Small intestine (tissue), 7 donors: ENCODE results near the gene INTS1. TPM values are rescaled to one million over a fixed set of nuclear protein-coding genes. Genes with fewer than 3 reads are reported as not detected.

ENCODE experiments used
- DNase-seq, 2 donors: peaks; one replicate each; pipeline versions ENCODE4 v3.0.0 to v3.0.0-alpha.2; 2013
- FAIRE-seq: peaks from 2 replicates; lab custom pipeline; 2012; peaks lifted over from hg19 to GRCh38; lab: Jason Lieb, UNC
- H3K27ac ChIP-seq, 3 donors: one replicate each; pipeline ENCODE4 v1.5.1; 2013; ENCODE audit warnings: low read length in 2 of 3, mild to moderate bottlenecking in 2 of 3, control low read depth in 1 of 3, inconsistent platforms in 1 of 3, low read depth in 1 of 3, moderate library complexity in 1 of 3
- H3K27me3 ChIP-seq, 3 donors: one replicate each; pipeline ENCODE4 v1.6.1; 2013; ENCODE audit warnings: low read length in 3 of 3, inconsistent platforms in 1 of 3; ENCODE audit not compliant: control insufficient read depth in 3 of 3, insufficient read depth in 3 of 3
- H3K36me3 ChIP-seq, 3 donors: one replicate each; pipeline ENCODE4 v1.6.1; 2013; ENCODE audit warnings: low read length in 3 of 3, inconsistent platforms in 1 of 3, low read depth in 1 of 3, mild to moderate bottlenecking in 1 of 3, moderate library complexity in 1 of 3; ENCODE audit not compliant: control insufficient read depth in 3 of 3, insufficient read depth in 2 of 3
- H3K4me1 ChIP-seq, 3 donors: one replicate each; pipeline ENCODE4 v1.6.1; 2013; ENCODE audit warnings: low read length in 2 of 3, inconsistent platforms in 1 of 3, low read depth in 1 of 3, mild to moderate bottlenecking in 1 of 3, moderate library complexity in 1 of 3; ENCODE audit not compliant: control insufficient read depth in 3 of 3, insufficient read depth in 2 of 3
- H3K4me3 ChIP-seq, 3 donors: one replicate each; pipeline ENCODE4 v1.5.1; 2013; ENCODE audit warnings: low read length in 3 of 3, control low read depth in 1 of 3, inconsistent platforms in 1 of 3, low read depth in 1 of 3, mild to moderate bottlenecking in 1 of 3, moderate library complexity in 1 of 3
- H3K9me3 ChIP-seq, 2 donors: one replicate each; pipeline ENCODE4 v1.6.1; 2013; ENCODE audit warnings: low read depth in 1 of 2, low read length in 1 of 2; ENCODE audit not compliant: control insufficient read depth in 2 of 2, insufficient read depth in 1 of 2
- WGBS, 3 donors: extraction: QIAGEN DNeasy Blood & Tissue Kit; methylation state at CpG; one replicate each; pipeline ENCODE4 v1.1.7; 2013; 5-methylcytosine and 5-hydroxymethylcytosine counted together
- polyA plus RNA-seq, 4 donors: library from polyadenylated mRNA; stranded (reverse) in 3 of 4; unstranded in 1 of 4; fragments of 200-250 nt in 3 of 4; fragments of 120-200 nt in 1 of 4; gene quantifications; one replicate each; pipeline versions ENCODE4 v1.2.1 to v1.2.3, GENCODE V29; 2013
- donor health status: healthy with polysubstance abuse.
- donor health status: control.
- donor health status: control.
- donor health status: Bipolar disorder and iron deficiency.
- donor health status: healthy.

The INTS1 gene
- polyA plus RNA-seq, 4 donors = 48.9 to 83.2 (median 68.9) TPM

GRCh38 chr7:1510780-1511154 lies 6.6 kb upstream of the INTS1 start:
- FAIRE-seq = no peak
- no peaks in the 10 kb centered on the region for H3K36me3 ChIP-seq
- no peaks in the 10 kb centered on the region for H3K9me3 ChIP-seq
- H3K4me1 ChIP-seq = peaks cover 0 to 9% (median 0%) of the 10 kb centered on the region in 3 donors
- WGBS, 3 donors = 75 to 86% (median 75%) methylated on average over 16 of the region's 16 CpGs
- H3K27ac ChIP-seq = no peak overlapping the region
- no peak overlapping the region for H3K4me3 ChIP-seq
- DNase-seq = no peak
- H3K27me3 ChIP-seq = no peaks in the 10 kb centered on the region

GRCh38 chr7:1509226-1509625 lies 5.0 kb upstream of the INTS1 start:
- no peak overlapping the region for H3K4me3 ChIP-seq
- FAIRE-seq (no peak), DNase-seq (no peak)
- 86 to 96% (median 89%) methylated on average over 14 of the region's 14 CpGs for WGBS, 3 donors
- H3K9me3 ChIP-seq = no peaks in the 10 kb centered on the region
- H3K27ac ChIP-seq = no peak overlapping the region
- no peaks in the 10 kb centered on the region for H3K36me3 ChIP-seq
- H3K4me1 ChIP-seq = peaks cover 0 to 9% (median 0%) of the 10 kb centered on the region in 3 donors
- no peaks in the 10 kb centered on the region for H3K27me3 ChIP-seq

GRCh38 chr7:1508277-1508758 lies 4.1 kb upstream of the INTS1 start:
- no peak for FAIRE-seq
- no peak overlapping the region for H3K4me3 ChIP-seq
- no peaks in the 10 kb centered on the region for H3K36me3 ChIP-seq
- no peak overlapping the region for H3K27ac ChIP-seq
- no peaks in the 10 kb centered on the region for H3K9me3 ChIP-seq
- WGBS, 3 donors = 45 to 56% (median 54%) methylated on average over 10 of the region's 10 CpGs
- DNase-seq = no peak
- peaks cover 0 to 11% (median under 1%) of the 10 kb centered on the region in 3 donors for H3K4me1 ChIP-seq
- H3K27me3 ChIP-seq = no peaks in the 10 kb centered on the region

- DNase-seq (no peak), FAIRE-seq (no peak)
- H3K4me3 ChIP-seq = no peak overlapping the region
- H3K27ac ChIP-seq = no peak overlapping the region
- 52 to 63% (median 56%) methylated on average over 29 to 35 of the region's 35 CpGs for WGBS, 3 donors
- H3K4me1 ChIP-seq = peaks cover 0 to 16% (median 3%) of the 10 kb centered on the region in 3 donors
- H3K9me3 ChIP-seq = no peaks in the 10 kb centered on the region
- peaks cover 0 to 22% (median 3%) of the 10 kb centered on the region in 3 donors for H3K36me3 ChIP-seq
- no peaks in the 10 kb centered on the region for H3K27me3 ChIP-seq
These were observed 1.8 kb upstream of the INTS1 start for GRCh38 chr7:1505731-1506550.

- no peaks in the 10 kb centered on the region for H3K27me3 ChIP-seq
- 19 to 26% (median 21%) methylated on average over 24 of the region's 24 CpGs for WGBS, 3 donors
- no peak overlapping the region for H3K27ac ChIP-seq
- no peak for DNase-seq
- H3K4me1 ChIP-seq = peaks cover 0 to 16% (median 3%) of the 10 kb centered on the region in 3 donors
- H3K9me3 ChIP-seq = no peaks in the 10 kb centered on the region
- H3K4me3 ChIP-seq = peak overlapping the region; percentile 68 to 99 (median 72)
- FAIRE-seq = no peak
- peaks cover 8 to 46% (median 21%) of the 10 kb centered on the region in 3 donors for H3K36me3 ChIP-seq
These were observed 799 bp downstream of the INTS1 start for GRCh38 chr7:1503390-1503789.

- Histone ChIP-seq H3K4me3 (peak overlapping the region in 2 of 3 donors; percentile 68 to 99), H3K9me3 (no peaks in the 10 kb centered on the region), H3K4me1 (peaks cover 0 to 16% (median 3%) of the 10 kb centered on the region in 3 donors), H3K27me3 (no peaks in the 10 kb centered on the region), H3K36me3 (peaks cover 13 to 51% (median 22%) of the 10 kb centered on the region in 3 donors), H3K27ac (no peak overlapping the region)
- DNase-seq (no peak), FAIRE-seq (no peak)
- 86 to 91% (median 90%) methylated on average over 20 of the region's 20 CpGs for WGBS, 3 donors
These were observed 1.3 kb downstream of the INTS1 start for GRCh38 chr7:1502845-1503244.

- no peaks in the 10 kb centered on the region for H3K27me3 ChIP-seq
- H3K27ac ChIP-seq = no peak overlapping the region
- no peaks in the 10 kb centered on the region for H3K9me3 ChIP-seq
- H3K4me3 ChIP-seq = no peak overlapping the region
- DNase-seq (no peak), FAIRE-seq (no peak)
- H3K36me3 ChIP-seq = peaks cover 13 to 63% (median 28%) of the 10 kb centered on the region in 3 donors
- 87 to 92% (median 91%) methylated on average over 21 of the region's 21 CpGs for WGBS, 3 donors
- peaks cover 0 to 8% (median 3%) of the 10 kb centered on the region in 3 donors for H3K4me1 ChIP-seq
These were observed 2.5 kb downstream of the INTS1 start for GRCh38 chr7:1501487-1502270.

- Histone ChIP-seq H3K9me3 (no peaks in the 10 kb centered on the region), H3K4me1 (peaks cover 0 to 7% (median 3%) of the 10 kb centered on the region in 3 donors), H3K4me3 (no peak overlapping the region), H3K27me3 (no peaks in the 10 kb centered on the region), H3K27ac (no peak overlapping the region), H3K36me3 (peaks cover 13 to 75% (median 36%) of the 10 kb centered on the region in 3 donors)
- no peak for DNase-seq
- no peak for FAIRE-seq
- WGBS, 3 donors = 94 to 97% (median 96%) methylated on average over 34 of the region's 34 CpGs
These were observed 4.0 kb downstream of the INTS1 start for GRCh38 chr7:1500064-1500807.
